ENCODE results near the gene PRKG2. TPM values are rescaled to one million over a fixed set of nuclear protein-coding genes. Genes with fewer than 3 reads are reported as not detected.

PRKG2 gene
- total and polyA plus RNA-seq, 7 donors, result 0.01 to 0.28 TPM; not detected in 5

DNA sequence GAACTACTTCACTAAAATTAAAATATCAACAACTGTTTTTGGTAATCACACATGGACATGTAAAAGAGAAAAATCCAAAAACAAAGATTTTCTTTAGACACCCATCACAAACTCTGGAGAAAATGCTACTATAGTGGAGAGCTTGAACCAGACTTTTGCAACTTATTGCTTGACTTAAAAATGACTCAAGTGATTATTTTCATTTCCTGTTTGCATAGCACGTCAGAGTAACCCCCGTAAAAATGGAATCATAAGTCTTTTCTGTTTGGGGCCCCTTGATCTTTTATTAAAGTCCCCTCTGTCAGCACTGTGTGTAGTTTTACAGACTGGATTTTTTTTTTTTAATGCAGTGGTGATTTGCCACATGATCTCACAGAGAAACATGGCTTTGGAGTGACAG lies 79.5 kb downstream of the PRKG2 start:
- TF ChIP-seq, protein P1, sequence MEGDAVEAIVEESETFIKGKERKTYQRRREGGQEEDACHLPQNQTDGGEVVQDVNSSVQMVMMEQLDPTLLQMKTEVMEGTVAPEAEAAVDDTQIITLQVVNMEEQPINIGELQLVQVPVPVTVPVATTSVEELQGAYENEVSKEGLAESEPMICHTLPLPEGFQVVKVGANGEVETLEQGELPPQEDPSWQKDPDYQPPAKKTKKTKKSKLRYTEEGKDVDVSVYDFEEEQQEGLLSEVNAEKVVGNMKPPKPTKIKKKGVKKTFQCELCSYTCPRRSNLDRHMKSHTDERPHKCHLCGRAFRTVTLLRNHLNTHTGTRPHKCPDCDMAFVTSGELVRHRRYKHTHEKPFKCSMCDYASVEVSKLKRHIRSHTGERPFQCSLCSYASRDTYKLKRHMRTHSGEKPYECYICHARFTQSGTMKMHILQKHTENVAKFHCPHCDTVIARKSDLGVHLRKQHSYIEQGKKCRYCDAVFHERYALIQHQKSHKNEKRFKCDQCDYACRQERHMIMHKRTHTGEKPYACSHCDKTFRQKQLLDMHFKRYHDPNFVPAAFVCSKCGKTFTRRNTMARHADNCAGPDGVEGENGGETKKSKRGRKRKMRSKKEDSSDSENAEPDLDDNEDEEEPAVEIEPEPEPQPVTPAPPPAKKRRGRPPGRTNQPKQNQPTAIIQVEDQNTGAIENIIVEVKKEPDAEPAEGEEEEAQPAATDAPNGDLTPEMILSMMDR (IDR thresholded peaks at IDR 0.05), result no peak
- H3K4me3 ChIP-seq, result no peak overlapping the region
- H3K4me1 ChIP-seq, result no peaks in the 10 kb centered on the region
- no peaks in the 10 kb centered on the region for H3K9me3 ChIP-seq
- intact Hi-C loops (cut with DNase I), result no loop called here
- DNase-seq (no peak), ATAC-seq (no peak)
- no peak overlapping the region for H3K27ac ChIP-seq
- H3K27me3 ChIP-seq (ENCODE audit: insufficient read depth in 3 of 3, low read length in 2 of 3), result no peaks in the 10 kb centered on the region
- no peaks in the 10 kb centered on the region for H3K36me3 ChIP-seq (ENCODE audit: insufficient read depth in 1 of 2, low read depth in 1 of 2)
- 18 to 27% (median 18%) methylated on average over 2 of the region's 2 CpGs for WGBS, 3 donors

DNA sequence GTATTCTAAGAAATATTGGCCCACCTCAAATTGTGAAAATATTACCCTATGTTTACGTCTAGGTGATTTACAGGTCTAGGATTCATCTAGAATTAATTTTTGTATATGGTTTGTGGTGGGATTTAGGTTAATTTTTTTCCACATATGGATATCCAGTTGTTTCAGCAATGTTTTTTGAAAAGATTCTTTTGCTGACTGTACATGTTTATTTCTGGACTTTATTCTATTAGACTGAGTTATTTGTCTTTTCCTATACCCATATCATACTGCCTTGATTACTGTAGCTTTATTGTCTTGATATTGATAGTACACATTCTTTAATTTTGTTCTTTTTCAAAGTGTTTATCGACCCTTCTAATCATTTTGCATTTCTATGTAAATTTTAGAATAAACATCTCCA lies 83.5 kb downstream of the PRKG2 start:
- no peak for DNase-seq
- H3K27me3 ChIP-seq (ENCODE audit: insufficient read depth in 3 of 3, low read length in 2 of 3), result no peaks in the 10 kb centered on the region
- H3K36me3 ChIP-seq (ENCODE audit: insufficient read depth in 1 of 2, low read depth in 1 of 2), result no peaks in the 10 kb centered on the region
- WGBS, 3 donors, result 89 to 92% (median 90%) methylated on average over 2 of the region's 2 CpGs
- no peak for ATAC-seq
- no peaks in the 10 kb centered on the region for H3K4me1 ChIP-seq
- no peaks in the 10 kb centered on the region for H3K9me3 ChIP-seq
- intact Hi-C loops (cut with DNase I), result no loop called here
- no peak overlapping the region for H3K27ac ChIP-seq
- H3K4me3 ChIP-seq, result no peak overlapping the region
- TF ChIP-seq, protein P1 (IDR thresholded peaks at IDR 0.05), result no peak

DNA sequence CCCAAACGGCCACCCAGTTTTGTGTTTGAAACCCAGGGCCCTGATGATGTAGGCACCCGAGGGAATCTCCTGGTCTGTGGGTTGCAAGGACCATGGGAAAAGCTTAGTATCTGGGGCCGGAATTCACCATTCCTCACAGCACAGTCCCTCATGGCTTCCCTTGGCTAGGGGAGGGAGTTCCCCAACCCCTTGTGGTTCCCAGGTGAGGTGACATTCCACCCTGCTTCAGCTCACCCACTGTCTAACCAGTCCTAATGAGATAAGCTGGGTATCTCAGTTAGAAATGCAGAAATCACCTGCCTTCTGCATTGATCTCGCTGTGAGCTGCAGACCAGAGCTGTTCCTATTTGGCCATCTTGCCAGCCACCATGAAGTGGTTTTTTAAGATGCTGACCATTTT lies 84.0 kb downstream of the PRKG2 start:
- ATAC-seq (no peak), DNase-seq (no peak)
- H3K36me3 ChIP-seq (ENCODE audit: insufficient read depth in 1 of 2, low read depth in 1 of 2), result no peaks in the 10 kb centered on the region
- no peak overlapping the region for H3K4me3 ChIP-seq
- no peaks in the 10 kb centered on the region for H3K27me3 ChIP-seq (ENCODE audit: insufficient read depth in 3 of 3, low read length in 2 of 3)
- no peaks in the 10 kb centered on the region for H3K9me3 ChIP-seq
- H3K27ac ChIP-seq, result no peak overlapping the region
- intact Hi-C loops (cut with DNase I), result no loop called here
- TF ChIP-seq, protein P1 (IDR thresholded peaks at IDR 0.05), result no peak
- 65 to 71% (median 70%) methylated on average over 4 of the region's 4 CpGs for WGBS, 3 donors
- no peaks in the 10 kb centered on the region for H3K4me1 ChIP-seq

DNA sequence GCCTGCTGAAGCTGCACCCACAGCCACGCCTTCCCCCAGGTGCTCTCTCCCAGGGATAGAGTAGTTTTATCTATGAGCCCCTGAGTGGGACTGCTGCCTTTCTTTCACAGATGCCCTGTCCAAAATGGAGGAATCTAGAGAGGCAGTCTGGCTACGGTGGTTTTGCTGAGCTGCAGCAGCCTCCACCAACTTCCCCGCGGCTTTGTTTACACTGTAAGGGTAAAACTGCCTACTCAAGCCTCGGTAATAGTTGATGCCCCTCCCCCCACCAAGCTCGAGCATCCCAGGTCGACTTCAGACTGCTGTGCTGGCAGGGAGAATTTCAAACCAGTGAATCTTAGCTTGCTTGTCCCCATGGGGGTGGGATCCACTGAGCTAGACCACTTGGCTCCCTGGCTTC lies 84.5 kb downstream of the PRKG2 start:
- whole genome bisulfite sequencing, 3 donors, result 53 to 68% (median 61%) methylated on average over 6 to 7 of the region's 7 CpGs
- ATAC-seq, result no peak

DNA sequence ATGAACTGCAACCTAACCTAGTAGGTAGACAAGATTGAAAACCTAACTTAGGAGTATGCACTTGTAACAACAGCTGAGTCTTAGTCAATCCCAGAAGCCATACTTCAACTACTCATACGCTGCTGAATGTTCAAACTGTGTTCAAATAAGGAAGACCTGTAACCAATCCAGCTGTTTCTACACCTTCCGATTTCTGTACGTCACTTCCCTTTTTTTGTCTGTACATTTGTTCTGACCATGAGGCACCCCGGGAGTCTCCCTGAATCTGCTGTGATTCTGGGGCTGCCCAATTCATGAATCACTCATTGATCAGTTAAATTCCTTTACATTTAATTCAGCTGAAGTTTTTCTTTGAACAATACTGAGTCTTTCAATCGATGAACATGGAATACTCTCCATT lies 95.0 kb downstream of the PRKG2 start:
- DNase-seq (no peak), ATAC-seq (no peak)
- 87 to 94% (median 90%) methylated on average over 5 of the region's 5 CpGs for WGBS, 3 donors
- no peaks in the 10 kb centered on the region for H3K9me3 ChIP-seq
- no peaks in the 10 kb centered on the region for H3K36me3 ChIP-seq (ENCODE audit: insufficient read depth in 1 of 2, low read depth in 1 of 2)
- H3K4me3 ChIP-seq, result no peak overlapping the region
- H3K27ac ChIP-seq, result no peak overlapping the region
- TF ChIP-seq, protein P1 (IDR thresholded peaks at IDR 0.05), result no peak
- intact Hi-C loops (cut with DNase I), result no loop called here
- no peaks in the 10 kb centered on the region for H3K4me1 ChIP-seq
- no peaks in the 10 kb centered on the region for H3K27me3 ChIP-seq (ENCODE audit: insufficient read depth in 3 of 3, low read length in 2 of 3)

More for the DNA sequence above, 84.5 kb downstream of the PRKG2 start:
- Histone ChIP-seq H3K9me3 (no peaks in the 10 kb centered on the region), H3K27ac (no peak overlapping the region), H3K4me3 (no peak overlapping the region), H3K27me3 (ENCODE audit: insufficient read depth in 3 of 3, low read length in 2 of 3) (no peaks in the 10 kb centered on the region), H3K4me1 (no peaks in the 10 kb centered on the region), H3K36me3 (ENCODE audit: insufficient read depth in 1 of 2, low read depth in 1 of 2) (no peaks in the 10 kb centered on the region)
- DNase-seq, result no peak
- intact Hi-C loops (cut with DNase I), result no loop called here
- TF ChIP-seq, protein P1 (IDR thresholded peaks at IDR 0.05), result no peak
